Measurements from ENCODE around the gene FCN2.

Gene FCN2

DNA sequence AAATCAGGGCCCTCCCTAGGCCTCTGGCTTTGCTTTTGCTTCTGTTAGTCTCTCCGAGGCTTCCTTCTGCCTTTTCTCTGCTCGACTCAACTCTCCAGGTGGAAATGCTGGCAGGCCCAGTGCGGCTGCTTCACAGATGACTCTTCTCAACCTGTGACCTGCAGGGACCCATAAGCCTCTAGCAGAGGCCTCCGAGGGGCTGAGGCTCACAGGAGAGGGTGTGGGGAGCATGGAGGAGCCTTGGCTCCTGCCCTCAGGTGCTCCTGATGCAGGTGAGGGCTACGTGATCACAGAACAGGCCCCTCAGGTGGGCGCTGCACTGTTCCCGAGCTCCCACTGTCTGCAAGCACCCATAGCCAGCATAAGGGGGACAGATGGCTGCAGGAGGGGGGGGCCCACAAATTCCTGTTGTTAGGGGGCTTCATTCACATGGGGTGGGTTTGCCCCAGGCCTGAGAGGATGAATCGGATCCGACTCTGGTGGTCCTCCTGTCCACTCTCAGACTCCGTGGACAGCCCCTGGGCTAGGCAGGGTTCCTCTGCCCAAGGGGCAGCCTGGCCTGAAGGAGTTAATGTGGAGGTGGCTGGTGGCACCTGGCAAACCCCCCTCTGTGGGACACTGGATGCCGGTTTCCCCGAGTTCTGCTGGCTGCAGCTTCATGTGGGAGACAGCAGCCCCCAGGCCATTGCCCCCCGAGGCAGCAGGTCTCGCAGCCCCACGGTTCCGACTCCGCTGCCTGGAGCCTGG lies 10.9 kb upstream of the FCN2 start:
- no peak for DNase-seq (ENCODE audit: low read depth)

GRCh38 chr9:134870301-134870694 lies 10.3 kb upstream of the FCN2 start:
- DNase-seq (ENCODE audit: low read depth), result no peak

DNA sequence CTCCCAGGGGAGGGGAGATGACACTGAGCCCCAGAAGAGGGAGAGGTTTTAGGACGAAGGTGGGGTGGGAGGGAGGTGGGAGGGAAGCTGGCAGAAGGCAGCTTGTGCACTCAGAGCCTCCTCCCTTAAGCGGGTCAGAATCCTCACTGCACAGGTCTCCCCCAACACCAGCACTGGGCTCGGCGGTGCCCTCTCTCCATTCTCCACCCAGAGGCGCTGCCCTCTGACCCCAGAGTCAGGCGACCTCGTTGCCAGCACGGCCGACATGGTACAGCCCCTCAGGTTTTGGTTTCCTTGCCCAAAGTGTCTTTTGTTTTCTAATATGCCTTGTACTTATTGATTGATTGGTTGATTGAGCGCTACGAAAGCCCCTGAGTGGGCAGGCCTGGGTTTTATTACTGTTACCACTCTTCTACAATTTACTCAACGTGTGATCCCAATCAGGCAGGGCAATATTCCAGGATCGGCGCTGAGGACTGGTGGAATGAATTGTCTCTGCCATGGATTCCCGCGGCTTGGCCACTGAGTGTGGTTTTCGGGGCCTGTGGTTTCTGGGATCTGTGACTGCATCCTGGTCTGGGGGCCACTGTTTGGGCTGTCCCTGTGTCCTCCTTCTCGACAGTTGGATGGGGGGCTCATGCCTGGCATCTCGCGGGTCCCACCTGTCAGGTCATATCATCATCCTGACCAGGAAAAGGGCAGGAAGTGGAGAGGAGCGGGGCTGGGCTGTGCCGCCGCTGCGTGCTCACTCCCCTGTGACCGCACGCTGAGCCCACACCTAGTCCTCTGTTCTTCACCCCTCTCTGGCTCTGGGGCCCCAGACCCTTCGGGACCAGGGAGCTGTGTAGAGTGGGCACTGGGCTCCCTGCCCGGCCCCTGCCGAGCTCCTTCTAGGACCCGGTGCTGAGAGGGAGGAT lies 9.6 kb upstream of the FCN2 start:
- DNase-seq (ENCODE audit: low read depth), result no peak

DNA sequence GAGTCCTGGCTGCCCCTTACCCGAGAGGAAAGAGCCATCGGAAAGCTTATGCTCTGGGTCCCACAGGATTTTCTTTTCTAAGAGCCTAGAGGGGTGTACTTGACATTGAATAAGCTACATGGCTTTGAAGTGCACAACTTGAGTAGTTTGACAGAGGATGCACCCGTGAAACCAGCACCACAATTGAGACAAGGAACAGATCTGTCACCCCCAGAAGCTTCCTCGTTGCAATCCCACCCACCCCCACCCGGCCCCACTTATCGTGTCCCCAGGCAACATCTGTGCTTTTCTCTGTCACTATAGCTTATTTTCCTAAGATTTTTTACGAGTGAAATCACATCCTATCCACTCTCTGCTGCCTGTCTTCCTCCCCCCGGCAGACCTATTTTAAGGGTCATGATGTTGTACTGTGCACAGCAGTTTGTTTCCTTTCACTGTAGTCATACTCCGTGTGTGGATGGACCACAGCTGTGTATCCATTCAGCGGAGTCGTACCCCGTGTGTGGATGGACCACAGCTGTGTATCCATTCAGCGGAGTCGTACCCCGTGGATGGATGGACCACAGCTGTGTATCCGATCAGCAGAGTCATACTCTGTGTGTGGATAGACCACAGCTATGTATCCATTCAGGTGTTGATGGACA lies 8.8 kb upstream of the FCN2 start:
- DNase-seq (ENCODE audit: low read depth), result no peak

GRCh38 chr9:134872482-134873231 lies 8.0 kb upstream of the FCN2 start:
- no peak for DNase-seq (ENCODE audit: low read depth)

DNA sequence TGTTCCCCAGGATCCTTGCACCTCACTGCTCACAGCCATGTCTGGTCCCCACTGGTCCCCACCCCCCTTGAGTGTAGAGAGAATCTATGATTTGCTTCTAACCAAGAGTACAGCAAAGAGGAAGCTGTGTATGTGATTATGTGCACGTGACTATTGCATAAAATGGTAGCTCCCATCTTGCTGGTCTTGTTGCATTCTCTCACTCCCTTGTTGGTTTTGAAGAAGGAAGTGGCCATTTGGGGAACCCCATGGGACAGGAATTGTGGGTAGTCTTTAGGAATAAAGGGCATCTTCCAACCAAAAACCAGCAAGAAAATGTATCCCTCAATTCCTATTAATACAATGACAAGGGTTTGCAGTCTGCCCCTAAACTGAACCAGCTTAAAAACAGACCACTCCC lies 5.2 kb upstream of the FCN2 start:
- DNase-seq (ENCODE audit: low read depth), result no peak

DNA sequence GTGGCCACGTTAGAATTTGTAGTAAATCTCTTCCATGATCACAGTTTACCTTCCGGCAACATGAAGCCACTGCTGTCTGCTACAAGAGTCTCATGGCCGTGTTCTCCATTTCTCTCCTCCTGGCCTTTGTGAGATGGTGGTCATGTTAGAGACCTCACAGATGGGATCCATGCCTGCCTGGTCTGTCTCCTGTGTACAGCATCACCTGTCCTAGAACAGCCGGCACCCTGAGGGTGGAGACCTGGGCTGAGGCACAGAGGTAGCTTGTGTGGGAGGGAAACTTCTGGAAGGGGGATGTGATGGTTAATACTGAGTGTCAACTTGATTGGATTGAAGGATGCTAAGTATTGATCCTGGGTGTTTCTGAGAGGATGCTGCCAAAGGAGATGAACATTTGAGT lies 3.1 kb upstream of the FCN2 start:
- DNase-seq (ENCODE audit: low read depth), result no peak

- no peak for DNase-seq (ENCODE audit: low read depth)
Measured at GRCh38 chr9:134879664-134880483, 736 bp upstream of the FCN2 start.

- no peak for DNase-seq (ENCODE audit: low read depth)
Measured at GRCh38 chr9:134881313-134881670, 682 bp downstream of the FCN2 start.

GRCh38 chr9:134882204-134882785 lies 1.7 kb downstream of the FCN2 start:
- DNase-seq (ENCODE audit: low read depth), result no peak

- no peak for DNase-seq (ENCODE audit: low read depth)
Measured at GRCh38 chr9:134883040-134883782, 2.6 kb downstream of the FCN2 start.

GRCh38 chr9:134884492-134884891 lies 3.9 kb downstream of the FCN2 start:
- no peak for DNase-seq (ENCODE audit: low read depth)

DNA sequence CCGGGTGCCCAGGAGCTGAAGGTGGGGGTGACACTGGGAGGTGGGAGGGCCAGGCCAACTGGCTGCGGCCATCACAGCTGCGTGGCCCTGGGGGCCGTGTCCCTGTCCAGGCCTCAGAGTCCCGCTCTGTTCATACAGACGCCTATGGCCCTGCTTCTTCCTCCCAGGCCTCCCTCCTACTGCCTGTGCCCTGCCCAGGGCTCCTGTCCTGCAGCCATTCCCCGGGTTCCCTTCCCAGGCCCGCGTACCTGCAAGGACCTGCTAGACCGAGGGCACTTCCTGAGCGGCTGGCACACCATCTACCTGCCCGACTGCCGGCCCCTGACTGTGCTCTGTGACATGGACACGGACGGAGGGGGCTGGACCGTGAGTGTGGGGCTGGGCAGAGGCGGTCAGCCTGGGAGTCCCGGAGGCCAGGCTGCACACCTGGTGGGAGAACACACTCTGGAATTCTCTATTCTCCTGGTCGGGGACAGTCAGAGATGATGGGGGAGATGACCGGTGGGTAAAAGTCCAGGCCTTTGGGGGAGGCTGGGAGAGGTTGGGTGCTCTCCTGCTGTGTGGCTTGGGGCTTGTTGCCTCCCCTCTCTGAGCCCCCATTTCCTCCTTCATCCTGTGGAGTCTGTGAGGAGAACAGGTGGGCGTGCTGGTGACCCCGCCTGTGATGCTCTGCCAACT lies 4.5 kb downstream of the FCN2 start:
- no peak for DNase-seq (ENCODE audit: low read depth)

GRCh38 chr9:134885679-134886412 lies 5.2 kb downstream of the FCN2 start:
- DNase-seq (ENCODE audit: low read depth), result no peak

DNA sequence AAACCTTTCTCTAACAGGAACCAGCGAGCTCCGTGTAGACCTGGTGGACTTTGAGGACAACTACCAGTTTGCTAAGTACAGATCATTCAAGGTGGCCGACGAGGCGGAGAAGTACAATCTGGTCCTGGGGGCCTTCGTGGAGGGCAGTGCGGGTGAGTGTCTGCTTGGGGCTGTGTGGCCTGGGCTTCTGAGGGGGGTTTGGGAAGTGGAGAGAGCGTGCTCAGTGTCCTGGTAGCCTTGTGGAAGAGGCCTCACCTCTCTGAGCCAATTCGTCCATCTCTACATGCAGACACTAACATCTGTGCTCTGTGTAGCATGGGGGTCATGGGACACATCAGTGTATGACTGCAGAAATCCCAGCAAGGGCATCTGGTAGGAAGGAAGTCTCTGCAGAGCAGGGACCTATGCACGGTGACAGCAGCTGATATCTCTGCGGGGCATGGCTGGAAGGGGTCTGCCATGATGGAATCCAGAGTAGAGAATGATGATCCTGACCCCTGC lies 5.9 kb downstream of the FCN2 start:
- DNase-seq (ENCODE audit: low read depth), result no peak

- no peak for DNase-seq (ENCODE audit: low read depth)
Measured at GRCh38 chr9:134887219-134887618, 6.6 kb downstream of the FCN2 start.

DNA sequence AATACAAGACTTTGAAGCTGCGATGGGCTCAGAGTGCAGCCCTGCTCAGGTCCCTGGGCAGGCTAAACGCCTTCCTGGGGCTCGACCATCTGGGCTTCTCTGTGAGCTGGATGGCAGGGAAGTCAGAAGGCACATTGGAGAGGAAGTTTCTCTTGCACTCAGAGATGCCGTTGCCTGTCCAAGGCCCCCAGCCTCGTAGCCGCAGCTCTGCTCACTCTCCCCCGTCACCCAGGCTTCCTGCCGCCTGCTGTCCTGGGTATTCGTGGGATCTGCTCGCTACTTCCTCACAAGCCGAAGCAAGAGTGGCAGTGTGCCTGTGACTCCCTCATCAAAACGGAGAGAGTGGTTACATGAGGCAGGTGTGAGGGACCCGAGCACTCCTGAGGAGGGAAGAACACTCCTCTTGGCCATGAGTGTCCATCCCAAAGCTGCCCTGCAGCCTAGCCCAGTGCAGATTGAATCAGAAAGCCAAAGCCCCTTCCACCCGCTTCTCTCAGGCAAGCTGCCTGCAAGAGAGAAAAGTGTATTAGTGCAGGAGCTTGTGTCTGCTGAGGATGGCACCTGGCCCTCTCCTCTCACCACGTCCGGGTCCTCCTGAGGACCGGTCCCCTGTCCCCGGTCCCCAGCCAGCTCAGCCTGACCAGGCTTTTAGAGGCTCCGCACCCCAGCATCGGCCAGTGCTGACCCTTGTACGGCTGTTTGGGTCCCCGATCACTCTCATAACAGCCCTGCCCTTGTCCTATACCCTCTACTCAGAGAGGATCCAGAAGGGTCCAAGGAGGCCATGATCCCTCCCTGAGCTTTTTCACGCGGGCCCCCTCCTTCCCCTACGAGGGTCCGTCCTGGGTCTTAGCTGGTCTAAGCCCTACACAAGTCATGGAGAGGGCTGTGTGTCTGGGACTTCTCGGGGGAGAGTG lies 7.3 kb downstream of the FCN2 start:
- DNase-seq (ENCODE audit: low read depth), result no peak

Data from activated T-cell treated with anti-CD3 and anti-CD28 coated beads for 24 hours (primary cell).